ENCODE results near the gene EIF2AK3.

- TF ChIP-seq CTCF (IDR thresholded peaks at IDR 0.05; ENCODE audit: low read depth, low read length) (no peak), POLR2A (IDR thresholded peaks at IDR 0.05; ENCODE audit: extremely low read depth, insufficient read length) (no peak)
Measured at GRCh38 chr2:88542668-88543067, 84.6 kb downstream of the EIF2AK3 start.
